Measurements from ENCODE around the gene ARF5.

DNA sequence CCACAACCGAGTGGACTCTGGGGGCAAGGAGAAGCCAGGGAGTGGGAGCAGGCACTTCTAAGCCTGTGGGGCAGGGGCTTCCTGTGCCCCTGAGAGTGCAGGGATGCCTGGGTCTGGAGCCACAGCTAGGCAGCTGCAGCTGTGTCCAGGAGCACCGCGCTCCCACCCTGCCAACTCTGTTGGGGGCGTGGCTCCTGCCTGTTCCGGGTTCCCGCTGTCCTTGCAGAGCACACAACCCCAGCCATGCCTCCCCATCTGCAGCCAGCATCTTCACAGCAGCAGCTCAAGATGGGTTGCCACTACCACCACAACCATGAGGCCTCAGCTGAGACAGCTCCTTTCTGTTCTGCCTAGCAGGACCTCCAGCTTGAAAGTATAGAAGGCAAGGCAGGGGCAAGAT, 21.1 kb downstream of the ARF5 start:
- TF ChIP-seq, protein P1, sequence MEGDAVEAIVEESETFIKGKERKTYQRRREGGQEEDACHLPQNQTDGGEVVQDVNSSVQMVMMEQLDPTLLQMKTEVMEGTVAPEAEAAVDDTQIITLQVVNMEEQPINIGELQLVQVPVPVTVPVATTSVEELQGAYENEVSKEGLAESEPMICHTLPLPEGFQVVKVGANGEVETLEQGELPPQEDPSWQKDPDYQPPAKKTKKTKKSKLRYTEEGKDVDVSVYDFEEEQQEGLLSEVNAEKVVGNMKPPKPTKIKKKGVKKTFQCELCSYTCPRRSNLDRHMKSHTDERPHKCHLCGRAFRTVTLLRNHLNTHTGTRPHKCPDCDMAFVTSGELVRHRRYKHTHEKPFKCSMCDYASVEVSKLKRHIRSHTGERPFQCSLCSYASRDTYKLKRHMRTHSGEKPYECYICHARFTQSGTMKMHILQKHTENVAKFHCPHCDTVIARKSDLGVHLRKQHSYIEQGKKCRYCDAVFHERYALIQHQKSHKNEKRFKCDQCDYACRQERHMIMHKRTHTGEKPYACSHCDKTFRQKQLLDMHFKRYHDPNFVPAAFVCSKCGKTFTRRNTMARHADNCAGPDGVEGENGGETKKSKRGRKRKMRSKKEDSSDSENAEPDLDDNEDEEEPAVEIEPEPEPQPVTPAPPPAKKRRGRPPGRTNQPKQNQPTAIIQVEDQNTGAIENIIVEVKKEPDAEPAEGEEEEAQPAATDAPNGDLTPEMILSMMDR (IDR thresholded peaks at IDR 0.05), result no peak
- TF ChIP-seq POLR2A (IDR thresholded peaks at IDR 0.05; ENCODE audit: low read depth) (no peak), EP300 (IDR thresholded peaks at IDR 0.05) (no peak), POLR2AphosphoS5 (IDR thresholded peaks at IDR 0.05) (no peak)

All from esophagus muscularis mucosa (tissue), 4 donors.